ENCODE data around the gene TBK1.
"Not testable (repeated sequence)": the region's sequence is repeated elsewhere in the genome, so short reads cannot be mapped to it uniquely, and the experiment has no call there.

Gene TBK1

DNA sequence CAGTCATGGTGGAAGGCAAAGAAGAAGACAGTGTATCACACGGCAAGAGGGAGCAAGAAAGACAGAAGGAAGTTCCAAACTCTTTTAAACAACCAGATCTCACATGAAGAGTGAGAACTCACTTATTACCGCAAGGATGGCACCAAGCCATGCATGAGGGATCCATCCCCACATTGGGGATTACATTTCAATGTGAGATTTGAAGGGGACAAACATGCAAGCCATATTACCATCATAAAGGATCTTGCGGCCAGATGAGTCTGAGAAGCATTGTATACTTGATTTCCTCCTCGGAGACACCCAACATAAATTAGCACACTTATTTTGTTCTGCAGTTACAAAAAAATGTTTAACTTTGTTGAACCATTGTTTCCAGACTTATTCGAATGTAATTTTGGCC lies 66.5 kb downstream of the TBK1 start:
- TF ChIP-seq, protein P1, sequence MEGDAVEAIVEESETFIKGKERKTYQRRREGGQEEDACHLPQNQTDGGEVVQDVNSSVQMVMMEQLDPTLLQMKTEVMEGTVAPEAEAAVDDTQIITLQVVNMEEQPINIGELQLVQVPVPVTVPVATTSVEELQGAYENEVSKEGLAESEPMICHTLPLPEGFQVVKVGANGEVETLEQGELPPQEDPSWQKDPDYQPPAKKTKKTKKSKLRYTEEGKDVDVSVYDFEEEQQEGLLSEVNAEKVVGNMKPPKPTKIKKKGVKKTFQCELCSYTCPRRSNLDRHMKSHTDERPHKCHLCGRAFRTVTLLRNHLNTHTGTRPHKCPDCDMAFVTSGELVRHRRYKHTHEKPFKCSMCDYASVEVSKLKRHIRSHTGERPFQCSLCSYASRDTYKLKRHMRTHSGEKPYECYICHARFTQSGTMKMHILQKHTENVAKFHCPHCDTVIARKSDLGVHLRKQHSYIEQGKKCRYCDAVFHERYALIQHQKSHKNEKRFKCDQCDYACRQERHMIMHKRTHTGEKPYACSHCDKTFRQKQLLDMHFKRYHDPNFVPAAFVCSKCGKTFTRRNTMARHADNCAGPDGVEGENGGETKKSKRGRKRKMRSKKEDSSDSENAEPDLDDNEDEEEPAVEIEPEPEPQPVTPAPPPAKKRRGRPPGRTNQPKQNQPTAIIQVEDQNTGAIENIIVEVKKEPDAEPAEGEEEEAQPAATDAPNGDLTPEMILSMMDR (IDR thresholded peaks at IDR 0.05; ENCODE audit: extremely low read depth, missing control alignments): no peak
- DNase-seq (ENCODE audit: low spot score): no peak

GRCh38 chr12:64521833-64522232 lies 69.9 kb downstream of the TBK1 start:
- TF ChIP-seq, protein P1 (IDR thresholded peaks at IDR 0.05; ENCODE audit: extremely low read depth, missing control alignments): no peak
- DNase-seq (ENCODE audit: low spot score): no peak

- no peak for DNase-seq (ENCODE audit: low spot score)
- TF ChIP-seq, protein P1 (IDR thresholded peaks at IDR 0.05; ENCODE audit: extremely low read depth, missing control alignments): no peak
Observed at GRCh38 chr12:64522316-64522715, 70.4 kb downstream of the TBK1 start.

GRCh38 chr12:64522807-64523206 lies 70.9 kb downstream of the TBK1 start:
- no peak for DNase-seq (ENCODE audit: low spot score)

DNA sequence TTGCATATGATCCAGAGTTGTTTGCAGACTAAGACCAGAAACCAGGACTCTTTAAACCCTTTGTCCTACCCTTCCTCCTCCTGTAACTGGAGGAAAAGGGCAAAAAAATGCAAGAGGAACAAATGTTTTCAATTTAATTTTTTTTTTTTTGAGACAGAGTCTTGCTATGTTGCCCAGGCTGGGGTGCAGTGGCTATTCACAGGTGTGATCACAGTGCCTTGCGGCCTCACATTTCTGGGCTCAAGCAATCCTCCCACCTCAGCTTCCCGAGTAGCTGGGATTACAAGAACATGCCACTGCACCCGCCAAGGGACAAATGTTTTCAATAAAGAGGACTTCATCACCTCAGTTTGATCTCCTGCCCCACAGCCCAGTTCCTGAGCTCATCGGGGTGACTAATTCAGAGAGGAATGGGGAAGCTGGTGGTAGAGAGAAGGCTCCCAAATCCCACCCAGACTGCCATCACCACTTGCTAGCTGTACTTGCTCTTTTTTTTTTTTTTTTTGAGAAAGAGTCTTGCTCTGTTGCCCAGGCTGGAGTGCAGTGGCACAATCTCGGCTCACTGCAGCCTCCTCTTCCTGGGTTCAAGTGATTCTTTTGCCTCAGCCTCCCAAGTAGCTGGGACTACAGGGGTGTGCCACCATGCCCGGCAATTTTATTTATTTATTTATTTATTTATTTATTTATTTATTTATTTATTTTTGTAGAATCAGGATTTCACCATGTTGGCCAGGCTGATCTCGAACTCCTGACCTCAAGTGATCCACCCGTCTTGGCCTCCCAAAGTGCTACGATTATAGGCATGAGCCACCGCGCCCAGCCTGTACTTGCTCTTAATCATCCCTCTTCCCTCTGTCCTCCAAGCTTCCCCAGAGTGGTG lies 71.9 kb downstream of the TBK1 start:
- DNase-seq (ENCODE audit: low spot score): not testable (repeated sequence)

More at GRCh38 chr12:64522807-64523206, 70.9 kb downstream of the TBK1 start:
- TF ChIP-seq, protein P1 (IDR thresholded peaks at IDR 0.05; ENCODE audit: extremely low read depth, missing control alignments): no peak

DNA sequence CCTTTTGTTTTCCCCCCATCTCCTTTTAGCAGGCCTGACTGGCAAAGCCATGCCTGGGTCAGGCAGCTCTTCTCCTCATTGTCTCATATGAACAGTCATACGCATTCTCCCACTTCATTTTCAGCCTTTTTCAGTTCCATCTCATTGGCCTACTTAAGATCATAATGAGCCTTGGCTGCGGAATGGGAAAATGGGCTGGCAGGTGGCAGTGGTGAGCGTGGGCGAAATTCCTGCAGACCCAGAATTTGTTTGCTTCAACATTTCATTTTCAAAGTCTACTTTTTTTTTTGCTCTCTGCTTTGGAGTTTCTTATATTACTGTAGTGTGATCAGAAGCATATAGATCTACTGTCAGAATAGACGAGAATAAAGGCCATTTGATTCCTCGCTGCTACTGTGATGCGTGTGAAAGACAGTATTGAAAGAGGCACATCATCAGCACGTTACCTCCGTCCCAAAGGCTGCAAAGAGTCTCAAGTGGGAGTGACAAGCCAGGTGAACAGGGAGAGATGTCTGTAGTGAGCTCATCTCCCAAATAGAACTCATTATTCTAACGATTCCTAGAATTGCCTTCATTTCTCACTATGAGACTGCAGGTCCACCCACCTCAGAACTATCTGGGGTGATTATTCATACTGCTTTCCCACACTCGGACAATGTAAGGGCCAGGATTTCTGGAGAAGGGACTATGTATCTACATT lies 73.7 kb downstream of the TBK1 start:
- DNase-seq (ENCODE audit: low spot score): no peak
- TF ChIP-seq, protein P1 (IDR thresholded peaks at IDR 0.05; ENCODE audit: extremely low read depth, missing control alignments): no peak

GRCh38 chr12:64526859-64527258 lies 74.9 kb downstream of the TBK1 start:
- TF ChIP-seq, protein P1 (IDR thresholded peaks at IDR 0.05; ENCODE audit: extremely low read depth, missing control alignments): no peak
- DNase-seq (ENCODE audit: low spot score): no peak
